GM23338 (cell line): ENCODE data around the gene CDK4. TPM values are rescaled to one million over a fixed set of nuclear protein-coding genes. Genes with fewer than 3 reads are reported as not detected.

Experiments used
- ATAC-seq: fragments of 200-7000 bp; cut with Tn5 transposase; 3 replicates; pipeline ENCODE4 v1.9.1; 2020
- DNase-seq: peaks from one replicate; pipeline ENCODE4 v3.0.0-alpha.2; 2015; ENCODE audit warnings: low spot score
- H2AFZ ChIP-seq: fragments of 200-600 bp; sonication (generic); 2 replicates; pipeline ENCODE4 v1.8.0; 2016; ENCODE audit warnings: antibody characterized with exemption, mild to moderate bottlenecking, moderate library complexity
- H3F3A ChIP-seq: fragments of 200-600 bp; sonication (generic); replicated peaks from 2 replicates; pipeline ENCODE4 v1.8.0; 2017; ENCODE audit warnings: antibody characterized with exemption, mixed run types, low read depth
- H3K27ac ChIP-seq: fragments of 200-600 bp; sonication (generic); 2 replicates; pipeline ENCODE4 v1.6.1; 2016; ENCODE audit warnings: low read depth
- H3K27me3 ChIP-seq: fragments of 200-600 bp; sonication (generic); 2 replicates; pipeline ENCODE4 v1.8.0; 2016; ENCODE audit warnings: mild to moderate bottlenecking, mixed run types, moderate library complexity; ENCODE audit not compliant: insufficient read depth
- H3K36me3 ChIP-seq: fragments of 200-600 bp; sonication (generic); 2 replicates; pipeline ENCODE4 v1.8.0; 2016; ENCODE audit warnings: mild to moderate bottlenecking; ENCODE audit not compliant: insufficient read depth
- H3K4me1 ChIP-seq: fragments of 200-600 bp; sonication (generic); 2 replicates; pipeline ENCODE4 v1.8.0; 2016; ENCODE audit warnings: mild to moderate bottlenecking, moderate library complexity; ENCODE audit not compliant: insufficient read depth
- H3K4me2 ChIP-seq: fragments of 200-600 bp; sonication (generic); 2 replicates; pipeline ENCODE4 v1.7.1; 2017; ENCODE audit warnings: mixed run types
- H3K4me3 ChIP-seq: fragments of 200-600 bp; sonication (generic); 2 replicates; pipeline ENCODE4 v1.6.1; 2016; ENCODE audit warnings: mixed run types
- H3K79me2 ChIP-seq: fragments of 200-600 bp; sonication (generic); replicated peaks from 2 replicates; pipeline ENCODE4 v1.8.0; 2017; ENCODE audit warnings: mild to moderate bottlenecking; ENCODE audit not compliant: insufficient read depth
- H3K9me2 ChIP-seq: fragments of 200-600 bp; sonication (generic); 2 replicates; pipeline ENCODE4 v1.8.0; 2017; ENCODE audit not compliant: insufficient read depth
- H4K20me1 ChIP-seq: fragments of 200-600 bp; sonication (generic); replicated peaks from 2 replicates; pipeline ENCODE4 v1.8.0; 2017; ENCODE audit warnings: mild to moderate bottlenecking; ENCODE audit not compliant: insufficient read depth
- H3K27ac Mint-ChIP-seq: 2 replicates; pipeline ENCODE4 v1.8.0; 2020; ENCODE audit warnings: inconsistent platforms, mild to moderate bottlenecking, moderate library complexity, mixed read lengths
- H3K27me3 Mint-ChIP-seq: 3 replicates; pipeline ENCODE4 v1.8.0; 2022; ENCODE audit warnings: low read depth, mild to moderate bottlenecking, moderate library complexity, mixed read lengths, inconsistent platforms; ENCODE audit not compliant: insufficient read depth, poor library complexity
- H3K36me3 Mint-ChIP-seq: 3 replicates; pipeline ENCODE4 v1.8.0; 2021; ENCODE audit warnings: low read depth, mild to moderate bottlenecking, inconsistent platforms, moderate library complexity, mixed read lengths
- H3K4me1 Mint-ChIP-seq: 3 replicates; pipeline ENCODE4 v1.8.0; 2020; ENCODE audit warnings: mild to moderate bottlenecking, inconsistent platforms, mixed read lengths
- H3K4me3 Mint-ChIP-seq: 3 replicates; pipeline ENCODE4 v1.8.0; 2021; ENCODE audit warnings: moderate library complexity, mild to moderate bottlenecking, inconsistent platforms, mixed read lengths
- H3K9me3 Mint-ChIP-seq: 3 replicates; pipeline ENCODE4 v1.8.0; 2020; ENCODE audit warnings: moderate library complexity, mild to moderate bottlenecking, inconsistent platforms, mixed read lengths
- CREB1 ChIP-seq: fragments of 250-450 bp; sonication (Bioruptor Pico); IDR thresholded peaks from 2 replicates; pipeline ENCODE4 v1.5.0; 2020; ENCODE audit warnings: low read depth, mild to moderate bottlenecking, moderate library complexity
- EZH2 ChIP-seq: fragments of 200-600 bp; sonication (generic); IDR thresholded peaks from one replicate; pipeline ENCODE4 v1.8.0; 2017; ENCODE audit warnings: antibody characterized with exemption, mild to moderate bottlenecking, low read depth; ENCODE audit not compliant: unreplicated experiment
- EZH2phosphoT487 ChIP-seq: fragments of 200-600 bp; sonication (generic); IDR thresholded peaks from one replicate; pipeline ENCODE4 v1.8.1; 2018; ENCODE audit warnings: antibody characterized with exemption; ENCODE audit not compliant: unreplicated experiment
- JUNB ChIP-seq: IDR thresholded peaks from one replicate; pipeline ENCODE4 v1.6.1; 2016; ENCODE audit warnings: antibody characterized with exemption; ENCODE audit not compliant: unreplicated experiment
- NANOG ChIP-seq: IDR thresholded peaks from 2 replicates; pipeline ENCODE4 v1.6.1; 2016; ENCODE audit warnings: antibody characterized with exemption, borderline replicate concordance
- POLR2AphosphoS5 ChIP-seq: IDR thresholded peaks from 2 replicates; pipeline ENCODE4 v1.6.1; 2016; ENCODE audit warnings: antibody characterized with exemption, low read depth
- STAT1 ChIP-seq: IDR thresholded peaks from one replicate; pipeline ENCODE4 v1.6.1; 2016; ENCODE audit warnings: antibody characterized with exemption; ENCODE audit not compliant: unreplicated experiment
- ZNF114 ChIP-seq: fragments of 250-450 bp; sonication (Bioruptor Pico); IDR thresholded peaks from 2 replicates; pipeline ENCODE4 v1.5.0; 2020; ENCODE audit warnings: mild to moderate bottlenecking, moderate library complexity
- ZNF331 ChIP-seq: fragments of 250-450 bp; sonication (Bioruptor Pico); IDR thresholded peaks from 2 replicates; pipeline ENCODE4 v1.5.0; 2020; ENCODE audit warnings: low read depth, mild to moderate bottlenecking, moderate library complexity
- polyA plus RNA-seq: library from polyadenylated mRNA; unstranded; fragments of >200 nt; fragmentation: Nextera tagmentation; extraction: Ambion mirVana; gene quantifications from 2 replicates; pipeline ENCODE4 v1.2.1, GENCODE V29; 2016
- total RNA-seq: library from RNA; depleted of rRNA; stranded (reverse); fragments of >200 nt; shearing (Covaris generic); gene quantifications from 2 replicates; pipeline ENCODE4 v1.2.3, GENCODE V29; 2014
- TF ChIP-seq, protein P1 (sequence below): IDR thresholded peaks from one replicate; pipeline ENCODE4 v1.6.1; 2018; ENCODE audit warnings: antibody characterized with exemption; ENCODE audit not compliant: unreplicated experiment
- TF ChIP-seq, protein P2 (sequence below): IDR thresholded peaks from 2 replicates; pipeline ENCODE4 v1.6.1; 2016; ENCODE audit warnings: antibody characterized with exemption
- TF ChIP-seq, protein P3 (sequence below): fragments of 250-450 bp; sonication (Bioruptor Pico); IDR thresholded peaks from 2 replicates; pipeline ENCODE4 v1.5.0; 2020; ENCODE audit warnings: mild to moderate bottlenecking, moderate library complexity
- TF ChIP-seq, protein P4 (sequence below), 2 experiments: fragments of 200-600 bp in 1 of 2; sonication (generic) in 1 of 2; conservative IDR thresholded peaks; 2 replicates each; pipeline versions ENCODE4 v1.5.1 to v1.6.1; 2016 to 2017; ENCODE audit warnings: antibody characterized with exemption in 2 of 2, low read depth in 2 of 2, mild to moderate bottlenecking in 2 of 2, moderate library complexity in 1 of 2

CDK4 gene
- total and polyA plus RNA-seq, 2 experiments from 2014 or later, result 105 to 198 TPM

DNA sequence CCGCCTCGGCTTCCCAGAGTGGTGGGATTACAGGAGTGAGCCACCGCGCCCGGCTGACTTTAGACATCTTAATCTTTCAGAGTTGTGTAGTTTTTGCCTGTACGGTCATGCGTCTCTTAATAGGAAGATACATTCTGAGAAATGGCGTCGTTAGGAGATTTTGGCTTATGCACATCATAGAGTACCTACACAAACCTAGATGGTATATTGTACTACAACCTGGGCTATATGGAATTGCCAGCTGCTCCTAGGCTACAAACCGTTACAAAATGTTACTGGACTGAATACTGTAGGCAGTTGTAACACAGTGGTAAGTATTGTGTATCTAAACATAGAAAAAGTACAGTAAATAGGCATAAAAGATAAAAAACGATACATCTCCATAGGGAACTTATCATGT, 31.8 kb upstream of the CDK4 start:
- Histone ChIP-seq H3K27me3 (no peaks in the 10 kb centered on the region), H3K4me1 (peaks cover 5% of the 10 kb centered on the region; the same call in 1 of the 2 replicates), H3K4me3 (0 out of 2 replicates have a peak overlapping the region, but pooled peaks have one; percentile 100), H3K9me2 (no peaks in the 10 kb centered on the region), H2AFZ (no peak overlapping the region), H4K20me1 (peaks cover 7% of the 10 kb centered on the region), H3K36me3 (peaks cover 20% of the 10 kb centered on the region; the same call in 1 of the 2 replicates), H3K27ac (no peak overlapping the region), H3K4me2 (peak overlapping the region; percentile 98; the same call in 1 of the 2 replicates), H3F3A (no peaks in the 10 kb centered on the region), H3K79me2 (peaks cover 18% of the 10 kb centered on the region)
- Mint-ChIP-seq H3K27me3 (peaks cover 5% of the 10 kb centered on the region), H3K4me3 (peak overlapping the region; percentile 100), H3K4me1 (peaks cover 4% of the 10 kb centered on the region; the same call in 1 of the 3 replicates), H3K27ac (no peak overlapping the region), H3K36me3 (peaks cover 36% of the 10 kb centered on the region), H3K9me3 (no peaks in the 10 kb centered on the region)
- ATAC-seq (no peak), DNase-seq (no peak)
- TF ChIP-seq POLR2AphosphoS5 (no peak), EZH2phosphoT487 (no peak), NANOG (no peak), CREB1 (CRISPR knock-in tag) (no peak), STAT1 (no peak), ZNF331 (CRISPR knock-in tag) (no peak), ZNF114 (CRISPR knock-in tag) (no peak), JUNB (no peak), EZH2 (no peak)
- TF ChIP-seq, protein P1, sequence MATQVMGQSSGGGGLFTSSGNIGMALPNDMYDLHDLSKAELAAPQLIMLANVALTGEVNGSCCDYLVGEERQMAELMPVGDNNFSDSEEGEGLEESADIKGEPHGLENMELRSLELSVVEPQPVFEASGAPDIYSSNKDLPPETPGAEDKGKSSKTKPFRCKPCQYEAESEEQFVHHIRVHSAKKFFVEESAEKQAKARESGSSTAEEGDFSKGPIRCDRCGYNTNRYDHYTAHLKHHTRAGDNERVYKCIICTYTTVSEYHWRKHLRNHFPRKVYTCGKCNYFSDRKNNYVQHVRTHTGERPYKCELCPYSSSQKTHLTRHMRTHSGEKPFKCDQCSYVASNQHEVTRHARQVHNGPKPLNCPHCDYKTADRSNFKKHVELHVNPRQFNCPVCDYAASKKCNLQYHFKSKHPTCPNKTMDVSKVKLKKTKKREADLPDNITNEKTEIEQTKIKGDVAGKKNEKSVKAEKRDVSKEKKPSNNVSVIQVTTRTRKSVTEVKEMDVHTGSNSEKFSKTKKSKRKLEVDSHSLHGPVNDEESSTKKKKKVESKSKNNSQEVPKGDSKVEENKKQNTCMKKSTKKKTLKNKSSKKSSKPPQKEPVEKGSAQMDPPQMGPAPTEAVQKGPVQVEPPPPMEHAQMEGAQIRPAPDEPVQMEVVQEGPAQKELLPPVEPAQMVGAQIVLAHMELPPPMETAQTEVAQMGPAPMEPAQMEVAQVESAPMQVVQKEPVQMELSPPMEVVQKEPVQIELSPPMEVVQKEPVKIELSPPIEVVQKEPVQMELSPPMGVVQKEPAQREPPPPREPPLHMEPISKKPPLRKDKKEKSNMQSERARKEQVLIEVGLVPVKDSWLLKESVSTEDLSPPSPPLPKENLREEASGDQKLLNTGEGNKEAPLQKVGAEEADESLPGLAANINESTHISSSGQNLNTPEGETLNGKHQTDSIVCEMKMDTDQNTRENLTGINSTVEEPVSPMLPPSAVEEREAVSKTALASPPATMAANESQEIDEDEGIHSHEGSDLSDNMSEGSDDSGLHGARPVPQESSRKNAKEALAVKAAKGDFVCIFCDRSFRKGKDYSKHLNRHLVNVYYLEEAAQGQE, result no peak
- TF ChIP-seq, protein P2, sequence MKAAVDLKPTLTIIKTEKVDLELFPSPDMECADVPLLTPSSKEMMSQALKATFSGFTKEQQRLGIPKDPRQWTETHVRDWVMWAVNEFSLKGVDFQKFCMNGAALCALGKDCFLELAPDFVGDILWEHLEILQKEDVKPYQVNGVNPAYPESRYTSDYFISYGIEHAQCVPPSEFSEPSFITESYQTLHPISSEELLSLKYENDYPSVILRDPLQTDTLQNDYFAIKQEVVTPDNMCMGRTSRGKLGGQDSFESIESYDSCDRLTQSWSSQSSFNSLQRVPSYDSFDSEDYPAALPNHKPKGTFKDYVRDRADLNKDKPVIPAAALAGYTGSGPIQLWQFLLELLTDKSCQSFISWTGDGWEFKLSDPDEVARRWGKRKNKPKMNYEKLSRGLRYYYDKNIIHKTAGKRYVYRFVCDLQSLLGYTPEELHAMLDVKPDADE, result no peak
- TF ChIP-seq, protein P3, sequence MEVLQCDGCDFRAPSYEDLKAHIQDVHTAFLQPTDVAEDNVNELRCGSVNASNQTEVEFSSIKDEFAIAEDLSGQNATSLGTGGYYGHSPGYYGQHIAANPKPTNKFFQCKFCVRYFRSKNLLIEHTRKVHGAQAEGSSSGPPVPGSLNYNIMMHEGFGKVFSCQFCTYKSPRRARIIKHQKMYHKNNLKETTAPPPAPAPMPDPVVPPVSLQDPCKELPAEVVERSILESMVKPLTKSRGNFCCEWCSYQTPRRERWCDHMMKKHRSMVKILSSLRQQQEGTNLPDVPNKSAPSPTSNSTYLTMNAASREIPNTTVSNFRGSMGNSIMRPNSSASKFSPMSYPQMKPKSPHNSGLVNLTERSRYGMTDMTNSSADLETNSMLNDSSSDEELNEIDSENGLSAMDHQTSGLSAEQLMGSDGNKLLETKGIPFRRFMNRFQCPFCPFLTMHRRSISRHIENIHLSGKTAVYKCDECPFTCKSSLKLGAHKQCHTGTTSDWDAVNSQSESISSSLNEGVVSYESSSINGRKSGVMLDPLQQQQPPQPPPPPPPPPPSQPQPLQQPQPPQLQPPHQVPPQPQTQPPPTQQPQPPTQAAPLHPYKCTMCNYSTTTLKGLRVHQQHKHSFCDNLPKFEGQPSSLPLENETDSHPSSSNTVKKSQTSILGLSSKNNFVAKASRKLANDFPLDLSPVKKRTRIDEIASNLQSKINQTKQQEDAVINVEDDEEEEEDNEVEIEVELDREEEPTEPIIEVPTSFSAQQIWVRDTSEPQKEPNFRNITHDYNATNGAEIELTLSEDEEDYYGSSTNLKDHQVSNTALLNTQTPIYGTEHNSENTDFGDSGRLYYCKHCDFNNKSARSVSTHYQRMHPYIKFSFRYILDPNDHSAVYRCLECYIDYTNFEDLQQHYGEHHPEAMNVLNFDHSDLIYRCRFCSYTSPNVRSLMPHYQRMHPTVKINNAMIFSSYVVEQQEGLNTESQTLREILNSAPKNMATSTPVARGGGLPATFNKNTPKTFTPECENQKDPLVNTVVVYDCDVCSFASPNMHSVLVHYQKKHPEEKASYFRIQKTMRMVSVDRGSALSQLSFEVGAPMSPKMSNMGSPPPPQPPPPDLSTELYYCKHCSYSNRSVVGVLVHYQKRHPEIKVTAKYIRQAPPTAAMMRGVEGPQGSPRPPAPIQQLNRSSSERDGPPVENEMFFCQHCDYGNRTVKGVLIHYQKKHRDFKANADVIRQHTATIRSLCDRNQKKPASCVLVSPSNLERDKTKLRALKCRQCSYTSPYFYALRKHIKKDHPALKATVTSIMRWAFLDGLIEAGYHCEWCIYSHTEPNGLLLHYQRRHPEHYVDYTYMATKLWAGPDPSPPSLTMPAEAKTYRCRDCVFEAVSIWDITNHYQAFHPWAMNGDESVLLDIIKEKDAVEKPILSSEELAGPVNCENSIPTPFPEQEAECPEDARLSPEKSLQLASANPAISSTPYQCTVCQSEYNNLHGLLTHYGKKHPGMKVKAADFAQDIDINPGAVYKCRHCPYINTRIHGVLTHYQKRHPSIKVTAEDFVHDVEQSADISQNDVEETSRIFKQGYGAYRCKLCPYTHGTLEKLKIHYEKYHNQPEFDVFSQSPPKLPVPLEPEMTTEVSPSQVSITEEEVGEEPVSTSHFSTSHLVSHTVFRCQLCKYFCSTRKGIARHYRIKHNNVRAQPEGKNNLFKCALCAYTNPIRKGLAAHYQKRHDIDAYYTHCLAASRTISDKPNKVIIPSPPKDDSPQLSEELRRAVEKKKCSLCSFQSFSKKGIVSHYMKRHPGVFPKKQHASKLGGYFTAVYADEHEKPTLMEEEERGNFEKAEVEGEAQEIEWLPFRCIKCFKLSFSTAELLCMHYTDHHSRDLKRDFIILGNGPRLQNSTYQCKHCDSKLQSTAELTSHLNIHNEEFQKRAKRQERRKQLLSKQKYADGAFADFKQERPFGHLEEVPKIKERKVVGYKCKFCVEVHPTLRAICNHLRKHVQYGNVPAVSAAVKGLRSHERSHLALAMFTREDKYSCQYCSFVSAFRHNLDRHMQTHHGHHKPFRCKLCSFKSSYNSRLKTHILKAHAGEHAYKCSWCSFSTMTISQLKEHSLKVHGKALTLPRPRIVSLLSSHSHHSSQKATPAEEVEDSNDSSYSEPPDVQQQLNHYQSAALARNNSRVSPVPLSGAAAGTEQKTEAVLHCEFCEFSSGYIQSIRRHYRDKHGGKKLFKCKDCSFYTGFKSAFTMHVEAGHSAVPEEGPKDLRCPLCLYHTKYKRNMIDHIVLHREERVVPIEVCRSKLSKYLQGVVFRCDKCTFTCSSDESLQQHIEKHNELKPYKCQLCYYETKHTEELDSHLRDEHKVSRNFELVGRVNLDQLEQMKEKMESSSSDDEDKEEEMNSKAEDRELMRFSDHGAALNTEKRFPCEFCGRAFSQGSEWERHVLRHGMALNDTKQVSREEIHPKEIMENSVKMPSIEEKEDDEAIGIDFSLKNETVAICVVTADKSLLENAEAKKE (CRISPR knock-in tag), result no peak
- TF ChIP-seq, protein P4, sequence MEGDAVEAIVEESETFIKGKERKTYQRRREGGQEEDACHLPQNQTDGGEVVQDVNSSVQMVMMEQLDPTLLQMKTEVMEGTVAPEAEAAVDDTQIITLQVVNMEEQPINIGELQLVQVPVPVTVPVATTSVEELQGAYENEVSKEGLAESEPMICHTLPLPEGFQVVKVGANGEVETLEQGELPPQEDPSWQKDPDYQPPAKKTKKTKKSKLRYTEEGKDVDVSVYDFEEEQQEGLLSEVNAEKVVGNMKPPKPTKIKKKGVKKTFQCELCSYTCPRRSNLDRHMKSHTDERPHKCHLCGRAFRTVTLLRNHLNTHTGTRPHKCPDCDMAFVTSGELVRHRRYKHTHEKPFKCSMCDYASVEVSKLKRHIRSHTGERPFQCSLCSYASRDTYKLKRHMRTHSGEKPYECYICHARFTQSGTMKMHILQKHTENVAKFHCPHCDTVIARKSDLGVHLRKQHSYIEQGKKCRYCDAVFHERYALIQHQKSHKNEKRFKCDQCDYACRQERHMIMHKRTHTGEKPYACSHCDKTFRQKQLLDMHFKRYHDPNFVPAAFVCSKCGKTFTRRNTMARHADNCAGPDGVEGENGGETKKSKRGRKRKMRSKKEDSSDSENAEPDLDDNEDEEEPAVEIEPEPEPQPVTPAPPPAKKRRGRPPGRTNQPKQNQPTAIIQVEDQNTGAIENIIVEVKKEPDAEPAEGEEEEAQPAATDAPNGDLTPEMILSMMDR (conservative IDR thresholded peaks at IDR 0.05; ENCODE audit: low read depth in 2 of 2), result no peak
